Testis (tissue), 2 donors: ENCODE measurements around the gene PXN.

Experiments used
- CTCF ChIP-seq, 3 experiments: fragments of 450-650 bp in 2 of 3; fragments of 200-600 bp in 1 of 3; sonication (generic) in 1 of 3; IDR thresholded peaks; one replicate each; pipeline ENCODE4 v1.5.1; 2016 to 2019; ENCODE audit warnings: antibody characterized with exemption in 3 of 3, mild to moderate bottlenecking in 2 of 3, moderate library complexity in 1 of 3
- POLR2A ChIP-seq: fragments of 450-650 bp; IDR thresholded peaks from one replicate; pipeline ENCODE4 v1.6.1; 2017; ENCODE audit warnings: antibody characterized with exemption, mild to moderate bottlenecking, moderate library complexity

GRCh38 chr12:120199025-120199424 is 66.5 kb downstream of the PXN start:
- no peak for TF ChIP-seq CTCF (IDR thresholded peaks at IDR 0.05)
- no peak for TF ChIP-seq POLR2A
